ENCODE results near the gene SMURF1.

Gene SMURF1

GRCh38 chr7:99004216-99004615 is 139.7 kb downstream of the SMURF1 start:
- no peak for DNase-seq (ENCODE audit: low read depth)

- no peak for DNase-seq (ENCODE audit: low read depth)
Observed at GRCh38 chr7:99003419-99003818, 140.5 kb downstream of the SMURF1 start.

GRCh38 chr7:99002827-99003212 is 141.1 kb downstream of the SMURF1 start:
- no peak for DNase-seq (ENCODE audit: low read depth)

DNA sequence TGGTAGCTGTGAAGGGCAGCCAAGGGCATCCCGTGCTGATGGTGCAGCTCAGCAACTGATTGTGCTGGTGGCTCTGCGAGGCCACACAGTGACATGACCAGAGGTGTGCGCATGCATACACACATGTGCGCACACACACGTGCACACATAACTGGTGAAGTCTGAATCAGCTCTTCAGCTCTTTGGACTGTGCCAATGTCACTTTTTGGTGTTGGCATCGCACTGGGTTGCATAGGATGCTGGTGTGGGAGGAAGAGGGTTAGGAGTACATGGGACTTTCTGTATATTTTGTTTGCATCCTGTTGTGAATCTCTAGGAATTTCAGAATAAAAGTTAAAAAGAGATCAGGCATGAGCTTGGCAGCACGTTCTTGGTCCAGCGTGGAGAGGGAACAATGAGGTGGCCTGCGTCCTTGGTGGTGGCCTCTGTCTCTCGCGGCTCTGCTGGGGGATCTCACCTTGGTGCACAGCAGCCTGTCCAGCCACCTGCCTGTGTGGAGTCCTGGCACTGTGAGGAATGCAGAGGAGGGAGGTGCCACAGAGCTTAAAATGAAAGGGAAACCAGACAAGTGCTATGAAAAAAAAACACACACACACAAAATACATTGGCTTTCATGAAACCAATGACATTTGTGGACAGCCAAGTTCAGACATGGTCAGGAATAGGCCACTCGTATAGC is 141.6 kb downstream of the SMURF1 start:
- DNase-seq (ENCODE audit: low read depth) = no peak

GRCh38 chr7:99001482-99002147 is 142.3 kb downstream of the SMURF1 start:
- peak; percentile 19 for DNase-seq (ENCODE audit: low read depth)

DNA sequence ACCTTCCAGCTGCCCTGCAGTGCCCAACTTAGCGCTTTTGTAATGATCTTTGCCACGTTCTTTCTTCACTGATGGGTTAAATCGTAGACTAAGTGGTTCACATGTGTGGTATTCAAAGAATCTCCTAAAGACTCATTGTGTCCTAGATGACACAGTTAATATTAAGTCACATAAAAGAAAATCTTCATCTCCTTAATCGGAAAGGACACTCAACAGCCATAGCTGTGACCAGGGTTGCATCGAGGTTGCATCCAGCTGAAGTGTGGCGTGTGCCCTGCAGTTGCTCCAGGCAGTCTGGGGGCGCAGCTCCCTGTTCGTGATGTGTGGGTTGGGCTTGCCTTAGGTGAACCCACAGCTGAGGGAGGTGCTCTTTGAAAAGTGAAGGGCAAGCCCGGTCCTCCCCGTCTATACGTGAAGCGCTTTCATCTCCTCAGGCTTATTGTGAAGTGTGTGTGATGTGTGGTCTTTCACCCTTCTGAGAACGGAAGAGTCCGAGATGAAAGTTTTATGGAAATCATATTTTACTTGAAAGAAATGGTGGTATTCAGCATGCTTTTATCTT is 142.9 kb downstream of the SMURF1 start:
- peak; percentile 70 for DNase-seq (ENCODE audit: low read depth)

GRCh38 chr7:99000196-99000903 is 143.6 kb downstream of the SMURF1 start:
- peak; percentile 7 for DNase-seq (ENCODE audit: low read depth)

- no peak for DNase-seq (ENCODE audit: low read depth)
Observed at GRCh38 chr7:98998821-98999725, 144.8 kb downstream of the SMURF1 start.

GRCh38 chr7:98997846-98998245 is 146.1 kb downstream of the SMURF1 start:
- peak; percentile 13 for DNase-seq (ENCODE audit: low read depth)

DNA sequence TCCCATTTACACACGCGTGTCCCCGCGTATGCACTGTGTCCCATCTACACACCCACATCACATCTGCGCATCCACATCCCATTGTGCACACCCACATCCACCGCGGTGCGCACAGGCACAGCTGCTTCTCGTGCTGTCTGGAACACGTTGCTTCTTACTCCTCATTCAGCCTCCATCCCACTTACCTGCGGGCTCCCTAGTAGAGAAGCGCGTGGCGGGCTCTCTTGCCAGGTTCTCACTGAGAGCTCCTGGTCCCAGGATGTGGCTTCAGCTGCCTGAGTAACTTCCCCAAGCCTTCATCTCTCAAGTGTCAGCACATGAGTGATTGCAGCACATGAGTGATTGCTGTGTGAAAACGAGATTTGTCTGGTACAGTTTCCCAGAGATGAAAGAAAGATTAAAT is 147.8 kb downstream of the SMURF1 start:
- no peak for DNase-seq (ENCODE audit: low read depth)

DNA sequence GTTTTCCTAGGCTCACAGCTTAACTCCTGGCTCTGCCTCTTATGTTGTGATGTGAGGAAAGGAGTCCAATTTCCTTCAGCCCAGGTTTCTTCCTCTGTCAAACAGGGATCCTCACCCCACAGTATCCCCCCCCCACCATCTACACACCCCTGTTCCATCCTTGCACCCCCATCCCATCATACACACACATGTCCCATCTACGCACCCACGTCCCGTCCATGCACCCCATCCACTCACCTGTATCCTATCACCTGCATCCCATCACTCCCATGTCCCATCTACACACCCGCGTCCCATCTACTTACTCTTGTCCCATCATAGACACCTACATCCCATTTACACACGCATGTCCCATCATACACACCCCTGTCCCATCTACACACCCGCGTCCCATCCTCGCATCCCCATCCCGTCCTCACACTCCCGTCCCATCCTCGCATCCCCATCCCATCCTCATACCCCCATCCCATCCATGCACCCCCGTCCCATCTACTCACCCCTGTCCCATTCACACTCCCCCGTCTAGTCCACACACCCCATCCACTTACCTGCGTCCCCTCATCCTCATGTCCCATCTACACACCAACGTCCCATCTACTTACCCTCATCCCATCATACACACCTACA is 148.3 kb downstream of the SMURF1 start:
- DNase-seq (ENCODE audit: low read depth) = no peak

DNA sequence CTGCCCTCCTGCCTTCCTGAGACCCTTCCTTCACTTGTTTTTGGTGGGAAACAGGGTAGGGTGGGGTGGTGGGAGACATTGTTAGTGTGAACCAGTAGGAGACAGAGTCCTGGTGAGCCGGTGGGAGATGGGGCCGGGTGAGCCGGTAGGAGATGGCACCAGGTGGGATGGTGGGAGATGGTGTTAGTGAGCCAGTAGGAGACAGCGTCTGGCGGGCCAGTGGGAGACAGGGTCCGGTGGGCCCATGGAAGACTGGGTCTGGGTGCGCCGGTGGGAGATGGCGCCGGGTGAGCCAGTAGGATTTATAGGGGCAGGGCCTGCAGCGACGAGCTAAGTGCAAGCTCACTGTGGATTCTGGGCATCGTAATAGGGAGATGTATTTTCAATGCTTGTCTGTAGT is 148.8 kb downstream of the SMURF1 start:
- DNase-seq (ENCODE audit: low read depth) = no peak

- no peak for DNase-seq (ENCODE audit: low read depth)
Observed at GRCh38 chr7:98994046-98994944, 149.6 kb downstream of the SMURF1 start.

- no peak for DNase-seq (ENCODE audit: low read depth)
Observed at GRCh38 chr7:98993024-98993897, 150.6 kb downstream of the SMURF1 start.

DNA sequence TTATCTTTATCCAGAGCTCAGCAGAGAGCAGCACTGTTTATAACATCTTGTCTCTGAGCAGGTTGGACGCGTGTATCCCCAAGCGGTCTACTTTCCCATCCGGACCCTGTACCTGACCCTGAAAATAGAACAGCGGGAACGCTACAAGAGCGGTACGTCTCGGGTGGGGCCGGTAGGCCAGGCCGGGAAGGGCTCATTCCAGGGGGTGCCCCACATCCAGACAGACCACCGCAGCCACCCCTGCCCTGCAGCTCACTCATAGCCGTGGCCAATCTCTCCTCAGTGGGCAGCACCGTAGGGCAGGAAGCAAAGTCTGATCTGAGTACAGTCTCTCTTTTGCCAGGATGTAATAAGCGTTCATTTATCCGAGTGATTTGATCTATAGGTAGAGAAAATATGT is 151.8 kb downstream of the SMURF1 start:
- DNase-seq (ENCODE audit: low read depth) = no peak

- DNase-seq (ENCODE audit: low read depth) = no peak
Observed at GRCh38 chr7:98991141-98991540, 152.8 kb downstream of the SMURF1 start.

DNA sequence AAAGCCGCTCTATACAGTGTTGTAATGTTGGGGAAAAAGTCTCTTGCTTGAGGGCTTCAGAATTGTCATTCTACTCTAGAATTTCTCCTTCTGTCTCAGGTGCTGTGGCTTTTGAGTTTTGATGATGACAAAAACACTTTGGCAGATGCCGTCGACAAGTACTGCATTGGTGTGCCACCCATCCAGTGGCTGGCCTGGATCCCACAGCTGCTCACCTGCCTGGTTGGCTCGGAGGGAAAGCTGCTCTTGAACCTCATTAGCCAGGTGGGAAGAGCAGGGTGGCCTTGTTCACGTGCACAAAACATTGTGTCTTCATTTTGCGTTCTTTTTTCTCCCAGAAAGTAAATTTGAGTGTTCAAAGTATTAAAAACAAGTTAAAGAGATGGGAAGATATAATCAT is 153.6 kb downstream of the SMURF1 start:
- DNase-seq (ENCODE audit: low read depth) = no peak

GRCh38 chr7:98988641-98989040 is 155.3 kb downstream of the SMURF1 start:
- no peak for DNase-seq (ENCODE audit: low read depth)

DNA sequence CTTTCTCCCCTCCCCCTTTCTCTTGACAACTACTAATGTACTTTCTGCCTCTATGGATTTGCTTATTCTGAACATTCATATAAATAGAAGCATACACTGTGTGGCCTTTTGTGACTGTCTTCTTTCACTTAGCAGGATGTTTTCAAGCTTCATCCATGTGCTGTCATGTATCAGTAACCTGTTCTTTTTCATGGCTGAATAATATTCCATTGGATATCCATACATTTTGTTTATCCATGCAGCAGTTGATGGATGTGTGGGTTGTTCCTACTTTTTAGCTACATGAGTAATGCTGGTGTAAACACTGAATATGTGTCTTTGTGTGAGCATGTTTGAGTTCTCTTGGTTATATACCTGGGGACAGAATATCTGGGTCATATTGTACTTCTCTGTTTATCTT is 158.0 kb downstream of the SMURF1 start:
- no peak for DNase-seq (ENCODE audit: low read depth)
